HepG2 (cell line): ENCODE results near the gene KDR. TPM values are rescaled to one million over a fixed set of nuclear protein-coding genes. Genes with fewer than 3 reads are reported as not detected.

Experiments
- ATAC-seq: fragments of 200-7000 bp; cut with Tn5 transposase; 3 replicates; pipeline ENCODE4 v1.9.1; 2020; ENCODE audit warnings: mild to moderate bottlenecking, moderate library complexity
- BruUV-seq: library from RNA; stranded (reverse); fragments of 400-500 nt; replicated peaks from 2 replicates; lab custom pipeline; 2021; lab: Mats Ljungman, UMichigan
- CTCF ChIA-PET: fragments of 300-600 bp; formaldehyde crosslinking; extraction: SDS; loops from one replicate; lab custom pipeline; 2021; ENCODE audit warnings: low total read pairs, inconsistent platforms, low intra/inter-chr PET ratio; lab: Yijun Ruan, JAX
- POLR2A ChIA-PET: fragments of 350-600 bp; sonication (Branson Sonifier 250); formaldehyde crosslinking; loops from one replicate; lab custom pipeline; 2020; ENCODE audit warnings: antibody characterized with exemption, inconsistent platforms; lab: Yijun Ruan, JAX
- DNase-seq: peaks from one replicate; pipeline ENCODE4 v3.0.0-alpha.2; 2015; ENCODE audit warnings: low spot score
- FAIRE-seq: peaks from 3 replicates; lab custom pipeline; 2011; peaks lifted over from hg19 to GRCh38; lab: Jason Lieb, UNC
- H2AFZ ChIP-seq: one replicate; pipeline ENCODE4 v1.6.1; 2011; ENCODE audit warnings: low read length, inconsistent platforms
- H3K27ac ChIP-seq: fragments of 300-600 bp; 3 replicates; pipeline ENCODE4 v1.8.0; 2011; ENCODE audit warnings: mixed run types, mild to moderate bottlenecking, mixed read lengths, low read length, inconsistent platforms; ENCODE audit not compliant: insufficient read depth; ENCODE audit errors: extremely low read length
- H3K27me3 ChIP-seq, 2 experiments: fragments of 200-600 bp in 1 of 2; 2 replicates in 1 of 2; 3 replicates in 1 of 2; pipeline versions ENCODE4 v1.6.0 to v1.8.0; 2011; ENCODE audit warnings: low read length in 2 of 2, mild to moderate bottlenecking in 2 of 2, moderate library complexity in 2 of 2, inconsistent platforms in 1 of 2; ENCODE audit not compliant: insufficient read depth in 2 of 2, control insufficient read depth in 1 of 2
- H3K36me3 ChIP-seq, 2 experiments: fragments of 200-600 bp in 1 of 2; replicated peaks in 1 of 2; 2 replicates in 1 of 2; 3 replicates in 1 of 2; pipeline versions ENCODE4 v1.5.1 to v1.8.0; 2011; ENCODE audit warnings: low read length in 2 of 2, inconsistent platforms in 1 of 2; ENCODE audit not compliant: insufficient read depth in 2 of 2, control insufficient read depth in 1 of 2
- H3K4me1 ChIP-seq: 2 replicates; pipeline ENCODE4 v1.5.1; 2012; ENCODE audit warnings: low read length, inconsistent platforms; ENCODE audit not compliant: insufficient read depth
- H3K4me2 ChIP-seq: 2 replicates; pipeline ENCODE4 v1.6.0; 2011; ENCODE audit warnings: low read depth, low read length, inconsistent platforms
- H3K4me3 ChIP-seq, 3 experiments: fragments of 200-600 bp in 1 of 3; sonication (generic), shearing (Covaris generic) in 1 of 3; replicated peaks in 1 of 3; 2 replicates each; pipeline ENCODE4 v1.5.1; 2011 to 2016; ENCODE audit warnings: low read length in 3 of 3, inconsistent platforms in 2 of 3, low read depth in 2 of 3, mild to moderate bottlenecking in 2 of 3, control low read depth in 1 of 3, mixed read lengths in 1 of 3; ENCODE audit not compliant: insufficient read depth in 1 of 3
- H3K79me2 ChIP-seq: one replicate; pipeline ENCODE4 v1.6.1; 2011; ENCODE audit warnings: low read length, inconsistent platforms; ENCODE audit not compliant: insufficient read depth
- H3K9ac ChIP-seq: 2 replicates; pipeline ENCODE4 v1.6.0; 2011; ENCODE audit warnings: mild to moderate bottlenecking, low read depth, low read length, inconsistent platforms; ENCODE audit not compliant: insufficient read depth
- H3K9me3 ChIP-seq: 2 replicates; pipeline ENCODE4 v1.5.1; 2012; ENCODE audit warnings: mild to moderate bottlenecking, low read length
- H4K20me1 ChIP-seq: 2 replicates; pipeline ENCODE4 v1.6.0; 2011; ENCODE audit warnings: inconsistent platforms, mild to moderate bottlenecking, low read length, moderate library complexity; ENCODE audit not compliant: insufficient read depth
- AKAP8 ChIP-seq: sonication (generic); formaldehyde crosslinking; IDR thresholded peaks from 2 replicates; pipeline ENCODE4 v1.5.1; 2020; ENCODE audit warnings: mild to moderate bottlenecking, missing genetic modification reagents
- FOXC1 ChIP-seq: sonication (generic); formaldehyde crosslinking; IDR thresholded peaks from 2 replicates; pipeline ENCODE4 v1.8.0; 2022; ENCODE audit warnings: mild to moderate bottlenecking, missing genetic modification reagents, borderline replicate concordance
- HDAC6 ChIP-seq: fragments of 200-600 bp; sonication (generic); IDR thresholded peaks from 2 replicates; pipeline ENCODE4 v1.7.0; 2017; ENCODE audit warnings: mild to moderate bottlenecking, antibody characterized with exemption, low read length, low read depth
- HNF1A ChIP-seq, 2 experiments: sonication (generic) in 1 of 2; formaldehyde crosslinking in 1 of 2; IDR thresholded peaks; 2 replicates each; pipeline versions ENCODE4 v1.4.0 to v1.6.1; 2016 to 2020; ENCODE audit warnings: borderline replicate concordance in 1 of 2, low read depth in 1 of 2, mild to moderate bottlenecking in 1 of 2, missing genetic modification reagents in 1 of 2
- IRF9 ChIP-seq: sonication (generic); formaldehyde crosslinking; IDR thresholded peaks from 2 replicates; pipeline ENCODE4 v1.8.0; 2022; ENCODE audit warnings: missing genetic modification reagents, mild to moderate bottlenecking, borderline replicate concordance
- KLF13 ChIP-seq: sonication (generic); formaldehyde crosslinking; IDR thresholded peaks from 2 replicates; pipeline ENCODE4 v1.4.0; 2020; ENCODE audit warnings: mild to moderate bottlenecking, missing genetic modification reagents
- PITX1 ChIP-seq: sonication (generic); formaldehyde crosslinking; IDR thresholded peaks from 2 replicates; pipeline ENCODE4 v1.5.1; 2020; ENCODE audit warnings: mild to moderate bottlenecking, missing genetic modification reagents
- TOPORS ChIP-seq: sonication (generic); formaldehyde crosslinking; IDR thresholded peaks from 2 replicates; pipeline ENCODE4 v1.8.0; 2023; ENCODE audit warnings: mild to moderate bottlenecking, missing genetic modification reagents
- ZBTB8A ChIP-seq: sonication (generic); formaldehyde crosslinking; IDR thresholded peaks from 2 replicates; pipeline ENCODE4 v1.4.0; 2020; ENCODE audit warnings: mild to moderate bottlenecking, low read depth, missing genetic modification reagents, borderline replicate concordance
- ZNF101 ChIP-seq: sonication (generic); formaldehyde crosslinking; IDR thresholded peaks from 2 replicates; pipeline ENCODE4 v1.4.0; 2020; ENCODE audit warnings: mild to moderate bottlenecking, low read depth, missing genetic modification reagents, borderline replicate concordance
- ZNF616 ChIP-seq: sonication (generic); formaldehyde crosslinking; IDR thresholded peaks from 2 replicates; pipeline ENCODE4 v1.5.0; 2020; ENCODE audit warnings: low read depth, mild to moderate bottlenecking, missing genetic modification reagents
- ZNF629 ChIP-seq: sonication (generic); formaldehyde crosslinking; conservative IDR thresholded peaks from 2 replicates; pipeline ENCODE4 v1.5.0; 2020; ENCODE audit warnings: missing genetic modification reagents
- WGBS: methylation state at CpG from one replicate; pipeline ENCODE4 v1.1.6; 2017; ENCODE audit warnings: low lambda C conversion rate; 5-methylcytosine and 5-hydroxymethylcytosine counted together
- in situ Hi-C: cut with HindIII; loops from 2 replicates; pipeline ENCODE4 v1.10.0; 2017; ENCODE audit warnings: low pct_unique_long_range_greater_than_20kb; ENCODE audit not compliant: extremely low pct_ligation_motif_present
- intact Hi-C: fragments of 100-400 bp; cut with micrococcal nuclease; formaldehyde crosslinking; loops from one replicate; pipeline ENCODE4 v1.10.0; 2022; ENCODE audit not compliant: unreplicated experiment
- polyA plus RNA-seq, 8 experiments: library from polyadenylated mRNA; depleted of rRNA in 3 of 8; stranded (reverse) in 7 of 8; unstranded in 1 of 8; fragments of >200 nt; fragmentation: Illumina TruSeq in 4 of 8; extraction: Trizol in 4 of 8; gene quantifications; 2 replicates each; pipeline versions ENCODE4 v1.2.1 to v1.2.3, GENCODE V29; 2011 to 2016; ENCODE audit warnings: low read depth in 4 of 8, missing spikeins in 1 of 8, mixed read lengths in 1 of 8; ENCODE audit not compliant: insufficient read depth in 1 of 8
- total RNA-seq, 5 experiments: library from RNA; depleted of rRNA; stranded (reverse); fragments of >200 nt; fragmentation: Illumina TruSeq; extraction: Trizol; gene quantifications; 2 replicates each; pipeline ENCODE4 v1.2.3, GENCODE V29; 2016; ENCODE audit warnings: low read depth in 1 of 5
- TF ChIP-seq, protein P1 (sequence below): sonication (generic); formaldehyde crosslinking; IDR thresholded peaks from 2 replicates; pipeline ENCODE4 v1.4.0; 2020; ENCODE audit warnings: missing genetic modification reagents, borderline replicate concordance

Gene KDR
- total and polyA plus RNA-seq, 2 of the 13 experiments (the other 11 are each of a cell fraction or from before 2014, with no cell fraction given) = not detected

DNA sequence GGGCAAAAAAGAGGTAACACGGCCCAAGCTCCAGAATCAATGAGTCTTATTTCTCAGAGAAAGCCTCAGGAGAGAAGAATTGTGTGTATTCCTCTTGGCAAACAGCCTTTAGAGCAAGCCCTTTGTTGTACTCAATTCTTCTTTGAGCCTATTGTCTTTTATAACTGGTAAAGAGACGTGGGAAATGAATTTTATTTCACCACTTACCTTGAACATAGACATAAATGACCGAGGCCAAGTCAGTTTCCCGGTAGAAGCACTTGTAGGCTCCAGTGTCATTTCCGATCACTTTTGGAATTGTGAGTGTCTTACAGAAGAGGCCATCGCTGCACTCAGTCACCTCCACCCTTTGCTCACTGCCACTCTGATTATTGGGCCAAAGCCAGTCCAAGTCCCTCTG lies 7.0 kb downstream of the KDR start:
- Histone ChIP-seq H3K27me3 (no peaks in the 10 kb centered on the region), H2AFZ (no peak overlapping the region), H3K36me3 (no peaks in the 10 kb centered on the region), H3K9me3 (no peaks in the 10 kb centered on the region)
- intact Hi-C loops = no loop called here
- POLR2A ChIA-PET = no interaction called here
- TF ChIP-seq AKAP8 (no peak), FOXC1 (CRISPR knock-in tag) (no peak), ZNF101 (CRISPR knock-in tag) (no peak), ZNF629 (no peak), HNF1A (IDR thresholded peaks at IDR 0.05; ENCODE audit: low read depth) (no peak), HNF1A (CRISPR knock-in tag; IDR thresholded peaks at IDR 0.05; ENCODE audit: borderline replicate concordance) (no peak), IRF9 (CRISPR knock-in tag) (no peak), HDAC6 (no peak), ZBTB8A (CRISPR knock-in tag) (no peak), TOPORS (CRISPR knock-in tag) (no peak), KLF13 (CRISPR knock-in tag) (no peak), ZNF616 (CRISPR knock-in tag) (no peak), PITX1 (CRISPR knock-in tag) (no peak)
- TF ChIP-seq, protein P1, sequence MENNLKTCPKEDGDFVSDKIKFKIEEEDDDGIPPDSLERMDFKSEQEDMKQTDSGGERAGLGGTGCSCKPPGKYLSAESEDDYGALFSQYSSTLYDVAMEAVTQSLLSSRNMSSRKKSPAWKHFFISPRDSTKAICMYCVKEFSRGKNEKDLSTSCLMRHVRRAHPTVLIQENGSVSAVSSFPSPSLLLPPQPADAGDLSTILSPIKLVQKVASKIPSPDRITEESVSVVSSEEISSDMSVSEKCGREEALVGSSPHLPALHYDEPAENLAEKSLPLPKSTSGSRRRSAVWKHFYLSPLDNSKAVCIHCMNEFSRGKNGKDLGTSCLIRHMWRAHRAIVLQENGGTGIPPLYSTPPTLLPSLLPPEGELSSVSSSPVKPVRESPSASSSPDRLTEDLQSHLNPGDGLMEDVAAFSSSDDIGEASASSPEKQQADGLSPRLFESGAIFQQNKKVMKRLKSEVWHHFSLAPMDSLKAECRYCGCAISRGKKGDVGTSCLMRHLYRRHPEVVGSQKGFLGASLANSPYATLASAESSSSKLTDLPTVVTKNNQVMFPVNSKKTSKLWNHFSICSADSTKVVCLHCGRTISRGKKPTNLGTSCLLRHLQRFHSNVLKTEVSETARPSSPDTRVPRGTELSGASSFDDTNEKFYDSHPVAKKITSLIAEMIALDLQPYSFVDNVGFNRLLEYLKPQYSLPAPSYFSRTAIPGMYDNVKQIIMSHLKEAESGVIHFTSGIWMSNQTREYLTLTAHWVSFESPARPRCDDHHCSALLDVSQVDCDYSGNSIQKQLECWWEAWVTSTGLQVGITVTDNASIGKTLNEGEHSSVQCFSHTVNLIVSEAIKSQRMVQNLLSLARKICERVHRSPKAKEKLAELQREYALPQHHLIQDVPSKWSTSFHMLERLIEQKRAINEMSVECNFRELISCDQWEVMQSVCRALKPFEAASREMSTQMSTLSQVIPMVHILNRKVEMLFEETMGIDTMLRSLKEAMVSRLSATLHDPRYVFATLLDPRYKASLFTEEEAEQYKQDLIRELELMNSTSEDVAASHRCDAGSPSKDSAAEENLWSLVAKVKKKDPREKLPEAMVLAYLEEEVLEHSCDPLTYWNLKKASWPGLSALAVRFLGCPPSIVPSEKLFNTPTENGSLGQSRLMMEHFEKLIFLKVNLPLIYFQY (CRISPR knock-in tag) = no peak
- TF ChIP-seq, all 625 proteins: peak for 0
- in situ Hi-C loops = no loop called here
- H3K4me2 ChIP-seq = no peak overlapping the region
- BruUV-seq = no TSS peak
- no peaks in the 10 kb centered on the region for H3K79me2 ChIP-seq
- no peak overlapping the region for H3K4me3 ChIP-seq
- DNase-seq (no peak), FAIRE-seq (no peak), ATAC-seq (no peak)
- no peaks in the 10 kb centered on the region for H3K4me1 ChIP-seq
- CTCF ChIA-PET = no interaction called here
- no peak overlapping the region for H3K27ac ChIP-seq
- no peak overlapping the region for H3K9ac ChIP-seq
- 32% methylated on average over 6 of the region's 6 CpGs for WGBS
- no peaks in the 10 kb centered on the region for H4K20me1 ChIP-seq
